Tibial nerve (tissue), 4 donors: ENCODE data around the gene ZNF417. TPM values are rescaled to one million over a fixed set of nuclear protein-coding genes. Genes with fewer than 3 reads are reported as not detected.
"Not testable (repeated sequence)": the region's sequence is repeated elsewhere in the genome, so short reads cannot be mapped to it uniquely, and the experiment has no call there.

Source experiments
- DNase-seq, 2 donors: peaks; one replicate each; pipeline ENCODE4 v3.0.0-alpha.2; 2019; ENCODE audit warnings: low spot score in 2 of 2
- H3K27ac ChIP-seq, 4 donors: fragments of 200-600 bp; sonication (generic) in 3 of 4; one replicate each; pipeline ENCODE4 v1.5.1; 2017 to 2019; ENCODE audit warnings: mild to moderate bottlenecking in 1 of 4
- H3K27me3 ChIP-seq, 2 donors: fragments of 200-600 bp; sonication (generic) in 1 of 2; one replicate each; pipeline versions ENCODE4 v1.5.1 to v1.6.0; 2017 to 2019
- H3K36me3 ChIP-seq, 3 donors: fragments of 200-600 bp; sonication (generic); one replicate each; pipeline ENCODE4 v1.5.1; 2018 to 2019
- H3K4me1 ChIP-seq, 4 donors: fragments of 200-600 bp; sonication (generic) in 3 of 4; one replicate each; pipeline ENCODE4 v1.5.1; 2017 to 2019
- H3K4me3 ChIP-seq, 4 donors: fragments of 200-600 bp; sonication (generic) in 3 of 4; one replicate each; pipeline ENCODE4 v1.5.1; 2017 to 2019; ENCODE audit warnings: mild to moderate bottlenecking in 1 of 4, moderate library complexity in 1 of 4
- H3K9me3 ChIP-seq, 4 donors: fragments of 200-600 bp; sonication (generic) in 3 of 4; one replicate each; pipeline ENCODE4 v1.5.1; 2017 to 2019
- EP300 ChIP-seq, 2 donors: sonication (generic); formaldehyde crosslinking; IDR thresholded peaks; one replicate each; pipeline ENCODE4 v1.6.1; 2017; ENCODE audit warnings: antibody characterized with exemption in 2 of 2, mild to moderate bottlenecking in 1 of 2
- POLR2A ChIP-seq, 2 donors: fragments of 450-650 bp; IDR thresholded peaks; one replicate each; pipeline ENCODE4 v1.6.1; 2017; ENCODE audit warnings: antibody characterized with exemption in 2 of 2, mild to moderate bottlenecking in 2 of 2, moderate library complexity in 2 of 2
- WGBS, 2 donors: methylation state at CpG; one replicate each; pipeline ENCODE4 v1.1.5; 2018; 5-methylcytosine and 5-hydroxymethylcytosine counted together
- total RNA-seq, 4 donors: library from RNA; depleted of rRNA; stranded (reverse); fragments of >200 nt; gene quantifications; one replicate each; pipeline ENCODE4 v1.1.0, GENCODE V29; 2016
- TF ChIP-seq, protein P1 (sequence below), 5 experiments: fragments of 200-600 bp in 3 of 5; fragments of 450-650 bp in 2 of 5; sonication (generic) in 3 of 5; IDR thresholded peaks; one replicate each; pipeline ENCODE4 v1.5.1; 2016 to 2019; ENCODE audit warnings: antibody characterized with exemption in 5 of 5, mild to moderate bottlenecking in 3 of 5, moderate library complexity in 2 of 5

ZNF417 gene
- total RNA-seq, 4 donors from 2014 or later: 10.3 to 18.0 (median 14.4) TPM

GRCh38 chr19:57905258-57905657 lies 11.1 kb downstream of the ZNF417 start:
- TF ChIP-seq POLR2A (IDR thresholded peaks at IDR 0.05) (no peak), EP300 (IDR thresholded peaks at IDR 0.05) (no peak)
- TF ChIP-seq, protein P1, sequence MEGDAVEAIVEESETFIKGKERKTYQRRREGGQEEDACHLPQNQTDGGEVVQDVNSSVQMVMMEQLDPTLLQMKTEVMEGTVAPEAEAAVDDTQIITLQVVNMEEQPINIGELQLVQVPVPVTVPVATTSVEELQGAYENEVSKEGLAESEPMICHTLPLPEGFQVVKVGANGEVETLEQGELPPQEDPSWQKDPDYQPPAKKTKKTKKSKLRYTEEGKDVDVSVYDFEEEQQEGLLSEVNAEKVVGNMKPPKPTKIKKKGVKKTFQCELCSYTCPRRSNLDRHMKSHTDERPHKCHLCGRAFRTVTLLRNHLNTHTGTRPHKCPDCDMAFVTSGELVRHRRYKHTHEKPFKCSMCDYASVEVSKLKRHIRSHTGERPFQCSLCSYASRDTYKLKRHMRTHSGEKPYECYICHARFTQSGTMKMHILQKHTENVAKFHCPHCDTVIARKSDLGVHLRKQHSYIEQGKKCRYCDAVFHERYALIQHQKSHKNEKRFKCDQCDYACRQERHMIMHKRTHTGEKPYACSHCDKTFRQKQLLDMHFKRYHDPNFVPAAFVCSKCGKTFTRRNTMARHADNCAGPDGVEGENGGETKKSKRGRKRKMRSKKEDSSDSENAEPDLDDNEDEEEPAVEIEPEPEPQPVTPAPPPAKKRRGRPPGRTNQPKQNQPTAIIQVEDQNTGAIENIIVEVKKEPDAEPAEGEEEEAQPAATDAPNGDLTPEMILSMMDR (IDR thresholded peaks at IDR 0.05): no peak
- H3K27ac ChIP-seq: no peak overlapping the region
- peaks cover 0 to 87% (median 30%) of the 10 kb centered on the region in 4 donors for H3K9me3 ChIP-seq
- peaks cover 3 to 77% (median 5%) of the 10 kb centered on the region in 3 donors for H3K36me3 ChIP-seq
- WGBS, 2 donors: 93% methylated on average over 6 of the region's 6 CpGs
- H3K27me3 ChIP-seq: no peaks in the 10 kb centered on the region
- H3K4me1 ChIP-seq: no peaks in the 10 kb centered on the region
- no peak overlapping the region for H3K4me3 ChIP-seq
- no peak for DNase-seq

DNA sequence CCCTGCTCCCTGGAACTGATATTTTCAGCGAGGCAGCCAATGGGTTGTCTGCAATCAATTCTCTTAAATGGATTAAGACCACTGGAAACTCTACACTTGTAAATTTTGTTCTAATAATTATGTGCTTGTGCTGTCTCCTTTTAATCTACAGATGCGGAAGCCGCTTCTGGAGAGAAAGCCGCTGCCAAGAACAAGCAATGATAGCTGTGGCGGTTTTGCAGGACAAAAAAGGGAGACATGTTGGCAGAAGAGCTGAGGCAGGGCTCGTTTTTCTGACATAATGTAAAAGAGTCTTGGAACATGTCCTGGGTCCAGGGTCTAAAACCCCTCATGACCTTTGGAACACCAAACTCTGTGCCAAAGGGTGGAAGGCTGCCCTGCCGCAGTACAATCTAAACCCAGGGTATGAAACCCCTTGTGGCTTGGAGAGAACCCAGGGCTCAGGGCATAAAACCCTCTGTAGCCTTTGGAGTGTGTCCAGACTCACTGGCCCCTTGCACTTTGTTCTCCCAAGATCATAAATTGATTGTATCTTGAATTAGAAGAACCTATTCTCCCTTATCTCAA lies 12.7 kb downstream of the ZNF417 start:
- Histone ChIP-seq H3K27me3 (no peaks in the 10 kb centered on the region), H3K9me3 (peaks cover 0 to 90% (median 29%) of the 10 kb centered on the region in 4 donors), H3K4me3 (no peak overlapping the region), H3K27ac (no peak overlapping the region), H3K36me3 (peaks cover 0 to 71% (median 3%) of the 10 kb centered on the region in 3 donors), H3K4me1 (no peaks in the 10 kb centered on the region)
- no peak for TF ChIP-seq POLR2A (IDR thresholded peaks at IDR 0.05)
- TF ChIP-seq EP300 (IDR thresholded peaks at IDR 0.05): no peak
- DNase-seq: no peak
- WGBS, 2 donors: 65 to 67% methylated on average over 7 of the region's 7 CpGs

DNA sequence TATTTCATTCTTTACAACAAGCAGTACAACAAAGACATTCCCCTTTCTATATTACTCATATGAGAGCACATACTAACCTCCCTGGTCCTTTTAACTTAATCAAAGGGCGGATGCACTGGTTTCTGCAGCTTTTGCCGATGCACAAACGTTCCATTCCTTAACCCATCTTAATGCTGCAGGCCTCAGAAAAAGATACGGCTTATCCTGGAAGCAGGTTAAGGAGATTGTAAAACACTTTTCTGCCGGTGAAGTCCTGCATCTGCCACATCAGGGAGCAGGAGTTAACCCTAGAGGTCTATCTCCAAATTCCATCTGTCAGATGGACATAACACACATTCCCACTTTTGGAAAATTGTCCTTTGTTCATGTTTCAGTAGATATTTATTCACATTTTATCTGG lies 16.1 kb downstream of the ZNF417 start:
- no peak for DNase-seq
- no peaks in the 10 kb centered on the region for H3K4me1 ChIP-seq
- peaks cover 0 to 70% (median 0%) of the 10 kb centered on the region in 3 donors for H3K36me3 ChIP-seq
- no peaks in the 10 kb centered on the region for H3K27me3 ChIP-seq
- H3K4me3 ChIP-seq: no peak overlapping the region
- H3K9me3 ChIP-seq: peaks cover 0 to 94% (median 20%) of the 10 kb centered on the region in 4 donors
- 68 to 71% methylated on average over 5 of the region's 5 CpGs for WGBS, 2 donors
- TF ChIP-seq, protein P1 (IDR thresholded peaks at IDR 0.05): no peak
- no peak for TF ChIP-seq POLR2A (IDR thresholded peaks at IDR 0.05)
- TF ChIP-seq EP300 (IDR thresholded peaks at IDR 0.05): no peak
- H3K27ac ChIP-seq: no peak overlapping the region

- 45 to 57% methylated on average over 3 of the region's 3 CpGs for WGBS, 2 donors
- H3K4me3 ChIP-seq, H3K27me3 ChIP-seq, DNase-seq, H3K27ac ChIP-seq, H3K4me1 ChIP-seq: not testable (repeated sequence)
- H3K36me3 ChIP-seq: peaks cover 0 to 83% (median 0%) of the 10 kb centered on the region in 3 donors
- H3K9me3 ChIP-seq: peaks cover 0 to 92% (median 4%) of the 10 kb centered on the region in 4 donors
These were observed 25.7 kb downstream of the ZNF417 start for GRCh38 chr19:57890706-57891105.

DNA sequence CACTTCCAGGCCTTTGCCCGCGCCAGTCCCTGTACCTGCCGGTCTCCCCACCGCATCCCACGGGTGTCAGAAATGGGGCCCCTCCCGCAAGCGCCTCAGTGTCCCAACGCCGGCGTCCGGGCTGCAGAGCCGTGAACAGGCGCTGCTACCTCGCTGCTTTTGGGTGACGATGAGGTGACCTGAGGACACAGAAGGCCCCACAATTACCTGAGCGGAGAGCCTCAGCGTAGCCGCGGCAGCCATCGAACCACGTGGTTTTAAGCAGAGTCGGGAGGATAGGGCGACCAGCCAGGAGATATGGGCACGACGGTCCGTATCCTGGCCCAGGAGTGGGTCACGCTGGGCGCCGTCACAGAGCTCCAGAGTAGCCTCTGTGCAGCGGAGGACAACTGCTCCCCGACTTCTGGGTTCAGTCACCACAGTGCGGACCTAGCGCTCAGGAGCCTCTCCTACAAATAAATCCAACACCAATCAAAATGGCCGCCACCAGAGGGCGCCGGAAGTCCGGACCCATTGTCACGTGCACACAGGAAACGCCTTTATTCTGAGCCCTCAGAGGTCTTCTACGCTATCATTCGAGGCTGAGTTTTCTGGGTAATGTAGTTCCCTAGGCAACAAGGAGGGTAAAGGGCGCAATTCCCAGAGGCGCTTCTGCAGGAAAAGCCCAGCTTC lies 27.7 kb downstream of the ZNF417 start, which contains the start of gene ZNF814:
ZNF814 (minus strand) TSS at position 478 of the 672 bp plus-strand sequence; CDS start at position 243, 235 bp downstream.
- Histone ChIP-seq H3K27ac (peak within 1 kb of the TSS in 2 of 4 donors; percentile 56 to 64), H3K36me3 (peaks cover 0 to 86% (median 0%) of the 10 kb centered on the region in 3 donors), H3K4me3 (peak within 1 kb of the TSS; percentile 32 to 72 (median 49)), H3K9me3 (peaks cover 0 to 97% (median 8%) of the 10 kb centered on the region in 4 donors), H3K27me3 (no peaks in the 10 kb centered on the region), H3K4me1 (no peaks in the 10 kb centered on the region)
- DNase-seq: peak; percentile 46 to 73
- TF ChIP-seq POLR2A (IDR thresholded peaks at IDR 0.05): no peak
- TF ChIP-seq, protein P1 (IDR thresholded peaks at IDR 0.05): peak in 2 of 5 experiments; percentile 13 to 35
- WGBS, 2 donors: 1 to 3% methylated on average over 37 to 43 of the region's 43 CpGs

DNA sequence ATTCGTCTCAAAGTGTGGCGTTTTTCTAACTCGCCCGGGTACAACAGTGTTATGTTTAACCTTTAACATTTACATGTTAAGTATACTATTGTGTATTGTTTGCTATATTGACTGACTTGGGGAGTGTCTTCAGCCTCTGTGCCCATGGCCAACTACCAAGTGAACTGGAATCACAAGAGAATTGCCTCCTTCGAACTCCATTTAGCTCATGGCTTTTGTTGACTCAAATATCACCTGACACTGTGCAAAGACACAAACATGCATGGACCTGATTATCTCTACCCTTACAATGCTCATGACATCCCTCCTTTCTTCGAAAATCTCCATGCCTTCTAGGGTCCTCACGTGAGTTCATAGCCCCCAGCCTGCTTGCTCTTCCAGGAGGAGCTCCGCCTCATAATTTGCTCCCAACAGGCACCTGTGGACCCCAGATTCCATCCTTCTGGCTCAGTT lies 28.3 kb downstream of the ZNF417 start:
- 5 to 9% methylated on average over 8 of the region's 8 CpGs for WGBS, 2 donors
- peaks cover 0 to 86% (median 0%) of the 10 kb centered on the region in 3 donors for H3K36me3 ChIP-seq
- peak overlapping the region; percentile 32 to 72 (median 49) for H3K4me3 ChIP-seq
- DNase-seq: no peak
- H3K27ac ChIP-seq: peak overlapping the region in 1 of 4 donors; percentile 64
- no peaks in the 10 kb centered on the region for H3K27me3 ChIP-seq
- H3K4me1 ChIP-seq: no peaks in the 10 kb centered on the region
- TF ChIP-seq, protein P1 (IDR thresholded peaks at IDR 0.05): no peak
- TF ChIP-seq EP300 (IDR thresholded peaks at IDR 0.05): no peak
- no peak for TF ChIP-seq POLR2A (IDR thresholded peaks at IDR 0.05)
- H3K9me3 ChIP-seq: peaks cover 0 to 97% (median 11%) of the 10 kb centered on the region in 4 donors
